GM12872 (cell line): ENCODE data around the gene LYPLA2.

Source experiments
- TF ChIP-seq, protein P1 (sequence below): IDR thresholded peaks from 3 replicates; pipeline ENCODE4 v1.5.1; 2011; ENCODE audit warnings: low read depth, mild to moderate bottlenecking, low read length, moderate library complexity; ENCODE audit not compliant: insufficient read depth

Gene LYPLA2

GRCh38 chr1:23806280-23806679 lies 15.3 kb downstream of the LYPLA2 start:
- TF ChIP-seq, protein P1, sequence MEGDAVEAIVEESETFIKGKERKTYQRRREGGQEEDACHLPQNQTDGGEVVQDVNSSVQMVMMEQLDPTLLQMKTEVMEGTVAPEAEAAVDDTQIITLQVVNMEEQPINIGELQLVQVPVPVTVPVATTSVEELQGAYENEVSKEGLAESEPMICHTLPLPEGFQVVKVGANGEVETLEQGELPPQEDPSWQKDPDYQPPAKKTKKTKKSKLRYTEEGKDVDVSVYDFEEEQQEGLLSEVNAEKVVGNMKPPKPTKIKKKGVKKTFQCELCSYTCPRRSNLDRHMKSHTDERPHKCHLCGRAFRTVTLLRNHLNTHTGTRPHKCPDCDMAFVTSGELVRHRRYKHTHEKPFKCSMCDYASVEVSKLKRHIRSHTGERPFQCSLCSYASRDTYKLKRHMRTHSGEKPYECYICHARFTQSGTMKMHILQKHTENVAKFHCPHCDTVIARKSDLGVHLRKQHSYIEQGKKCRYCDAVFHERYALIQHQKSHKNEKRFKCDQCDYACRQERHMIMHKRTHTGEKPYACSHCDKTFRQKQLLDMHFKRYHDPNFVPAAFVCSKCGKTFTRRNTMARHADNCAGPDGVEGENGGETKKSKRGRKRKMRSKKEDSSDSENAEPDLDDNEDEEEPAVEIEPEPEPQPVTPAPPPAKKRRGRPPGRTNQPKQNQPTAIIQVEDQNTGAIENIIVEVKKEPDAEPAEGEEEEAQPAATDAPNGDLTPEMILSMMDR: no peak

DNA sequence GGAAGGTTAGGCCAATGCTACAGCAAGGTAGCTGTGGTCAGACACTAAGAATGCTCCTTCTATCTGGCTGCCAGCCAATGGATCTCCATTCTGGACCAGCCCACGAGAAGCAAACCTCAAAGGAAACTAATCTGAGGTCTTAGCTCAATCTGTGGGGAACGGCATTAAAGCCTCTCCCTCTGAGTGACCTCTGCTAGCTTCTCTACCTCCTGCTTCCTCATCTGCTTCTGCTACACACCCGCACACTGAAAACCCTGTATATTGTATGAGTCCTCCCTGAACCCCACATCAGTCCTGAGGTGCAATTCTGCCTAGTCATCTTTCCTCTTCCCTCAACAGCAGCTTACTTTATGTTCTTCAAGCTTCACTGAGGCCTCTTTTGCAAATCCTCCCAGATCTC lies 16.5 kb downstream of the LYPLA2 start:
- TF ChIP-seq, protein P1: no peak

- TF ChIP-seq, protein P1: peak; percentile 97
Measured at GRCh38 chr1:23809751-23810171, 18.8 kb downstream of the LYPLA2 start.

GRCh38 chr1:23810818-23811540 lies 20.0 kb downstream of the LYPLA2 start:
- TF ChIP-seq, protein P1: peak; percentile 95

GRCh38 chr1:23814016-23814415 lies 23.1 kb downstream of the LYPLA2 start:
- TF ChIP-seq, protein P1: no peak

- TF ChIP-seq, protein P1: no peak
Measured at GRCh38 chr1:23816361-23816760, 25.4 kb downstream of the LYPLA2 start.

DNA sequence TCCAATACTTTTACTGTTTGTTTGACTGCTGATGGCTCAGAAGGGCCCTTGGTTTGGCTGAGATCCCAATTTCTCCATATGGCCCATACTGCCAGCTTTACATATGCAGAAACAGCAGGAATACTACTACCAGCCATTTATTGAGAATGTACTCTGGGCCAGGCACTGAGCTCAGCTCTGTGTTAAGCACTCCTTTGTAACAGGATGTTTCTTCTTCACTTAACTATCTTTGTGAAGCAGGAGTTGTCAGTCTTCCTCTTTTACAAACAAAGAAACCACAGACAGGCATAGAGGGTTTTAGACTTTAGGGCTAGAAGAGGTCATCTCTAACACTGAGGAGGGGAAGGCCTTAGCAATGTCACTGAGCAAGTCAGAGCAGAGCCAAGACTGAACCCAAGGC lies 26.0 kb downstream of the LYPLA2 start:
- TF ChIP-seq, protein P1: no peak
